Activated CD4-positive, alpha-beta T cell treated with anti-CD3 and anti-CD28 coated beads, Interleukin-2, amount 50 U/mL, for 16 hours (primary cell): Measurements from ENCODE around the gene SAP30BP.

Source experiments
- DNase-seq: peaks from one replicate; pipeline ENCODE4 v3.0.0-alpha.2; 2020

The SAP30BP gene

DNA sequence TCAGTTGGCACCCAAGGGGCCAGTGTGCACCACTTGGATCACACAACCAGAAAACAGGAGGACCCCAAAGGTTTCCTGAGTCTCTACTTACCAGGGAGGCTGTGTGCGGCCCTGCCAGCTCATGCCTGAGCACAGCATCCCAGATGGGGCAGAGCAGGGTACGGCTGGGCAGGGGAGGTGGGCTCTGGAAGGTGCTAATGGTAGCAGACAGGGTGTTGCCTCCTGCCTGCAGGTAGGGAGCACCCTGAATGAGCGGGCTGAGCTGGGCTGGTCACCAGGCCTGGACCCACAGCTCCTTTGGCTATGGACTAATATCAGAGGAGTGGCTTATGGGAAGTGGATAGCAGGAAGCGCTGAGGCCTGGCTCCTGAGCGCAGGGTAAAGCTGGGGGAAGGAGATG lies 14.8 kb upstream of the SAP30BP start:
- no peak for DNase-seq

DNA sequence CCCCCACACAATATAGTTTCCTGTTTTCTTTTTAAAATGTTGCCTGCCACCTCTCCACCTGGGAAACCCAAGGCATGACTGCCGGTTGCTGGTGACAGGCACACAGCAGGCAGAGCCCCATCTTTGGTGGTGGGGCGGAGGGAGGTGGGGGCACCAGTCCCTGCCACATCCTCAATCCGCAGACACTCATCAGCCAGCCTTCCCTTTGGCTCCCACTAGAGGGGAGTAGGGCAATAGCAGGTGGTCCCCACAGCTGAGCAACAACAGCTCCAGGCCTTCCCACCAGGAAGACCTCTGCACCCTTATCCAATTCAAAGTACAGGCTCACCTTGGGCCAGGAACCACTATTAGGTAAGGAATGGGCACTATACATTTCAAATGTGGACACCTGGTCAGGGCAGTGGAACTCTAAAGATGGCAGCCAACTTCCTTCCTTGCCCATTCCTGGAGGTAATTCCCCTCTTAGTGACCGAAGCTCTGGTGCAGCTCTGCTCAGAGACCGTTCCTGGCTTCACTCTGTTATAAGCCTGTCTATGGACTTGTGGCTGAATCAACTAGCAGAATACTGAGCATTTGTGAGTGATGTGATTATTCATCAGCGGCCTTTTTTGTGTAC lies 14.1 kb upstream of the SAP30BP start:
- DNase-seq: peak; percentile 27

DNA sequence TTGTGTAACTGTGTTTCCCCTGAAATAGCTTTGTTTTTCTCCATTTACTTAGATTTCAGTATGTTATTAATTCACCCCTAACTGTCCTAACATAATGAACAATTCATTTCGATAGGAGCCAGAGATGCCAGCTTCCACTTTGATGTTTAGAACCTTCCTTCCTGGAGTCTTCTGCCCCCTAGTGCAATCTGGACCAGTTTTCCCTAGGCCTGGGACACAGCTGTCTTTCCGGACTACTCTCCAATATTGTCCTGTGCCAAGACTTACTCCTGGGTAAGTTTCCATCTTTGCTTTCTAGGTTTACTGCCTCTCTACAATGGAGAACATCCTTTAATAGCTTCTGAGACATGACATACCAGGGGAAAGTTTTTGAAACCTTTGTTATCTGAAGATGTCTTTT lies 13.0 kb upstream of the SAP30BP start:
- DNase-seq: no peak

DNA sequence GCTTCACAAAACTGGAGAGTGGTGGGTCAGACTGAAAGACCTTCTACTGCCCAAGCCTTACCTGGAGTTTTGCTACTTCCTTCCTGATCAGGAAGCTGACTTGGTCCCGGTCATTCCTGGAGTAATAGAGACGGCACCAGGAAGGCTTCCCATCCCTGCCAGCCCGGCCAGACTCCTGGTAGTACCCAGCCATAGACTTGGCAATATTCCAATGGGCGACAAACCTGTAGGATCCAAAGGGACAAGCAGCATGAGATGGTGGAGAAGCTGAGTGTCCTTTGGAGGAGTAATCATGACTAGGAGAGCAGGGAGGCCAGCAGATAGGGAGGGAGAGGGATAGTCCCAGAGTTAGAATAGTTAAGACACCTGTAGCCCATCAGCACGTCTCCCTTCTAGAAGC lies 8.9 kb upstream of the SAP30BP start:
- DNase-seq: no peak

DNA sequence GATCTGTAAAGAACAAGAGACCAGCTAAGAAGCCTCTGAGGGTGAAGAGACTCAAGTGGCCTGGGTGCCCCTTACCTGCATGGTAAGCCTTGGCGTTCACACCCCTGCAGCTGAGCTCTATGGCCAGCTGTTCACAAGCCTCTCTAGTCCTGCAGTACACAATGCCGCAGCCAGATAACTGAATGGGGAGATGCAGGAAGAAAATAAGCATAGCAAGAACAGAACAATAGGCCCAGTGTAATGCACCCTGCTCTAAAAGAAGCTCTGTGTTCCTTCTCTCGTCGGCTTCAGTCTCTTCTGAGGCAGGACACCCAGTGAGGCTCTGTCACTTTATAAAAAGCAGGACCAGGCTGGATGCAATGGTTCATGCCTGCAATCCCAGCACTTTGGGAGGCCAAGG lies 5.6 kb upstream of the SAP30BP start:
- DNase-seq: no peak

DNA sequence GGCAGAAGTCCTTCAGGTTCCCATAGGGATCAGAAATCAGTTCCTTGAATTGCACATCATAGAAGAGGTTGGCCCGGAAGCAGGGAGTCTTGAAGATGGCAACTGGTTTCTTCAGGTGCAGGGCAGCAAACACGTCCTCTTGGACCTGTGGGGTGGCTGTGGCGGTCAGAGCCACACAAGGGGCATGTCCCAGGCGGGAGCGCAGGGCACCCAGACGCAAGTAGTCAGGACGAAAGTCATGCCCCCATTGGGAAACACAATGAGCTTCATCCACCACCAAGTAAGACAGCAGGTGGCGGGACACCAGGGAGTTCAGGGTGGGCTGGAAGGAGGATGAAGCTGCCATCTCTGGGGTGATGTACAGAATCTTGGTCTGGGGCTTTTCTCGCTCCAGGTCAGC lies 4.6 kb upstream of the SAP30BP start:
- DNase-seq: no peak

DNA sequence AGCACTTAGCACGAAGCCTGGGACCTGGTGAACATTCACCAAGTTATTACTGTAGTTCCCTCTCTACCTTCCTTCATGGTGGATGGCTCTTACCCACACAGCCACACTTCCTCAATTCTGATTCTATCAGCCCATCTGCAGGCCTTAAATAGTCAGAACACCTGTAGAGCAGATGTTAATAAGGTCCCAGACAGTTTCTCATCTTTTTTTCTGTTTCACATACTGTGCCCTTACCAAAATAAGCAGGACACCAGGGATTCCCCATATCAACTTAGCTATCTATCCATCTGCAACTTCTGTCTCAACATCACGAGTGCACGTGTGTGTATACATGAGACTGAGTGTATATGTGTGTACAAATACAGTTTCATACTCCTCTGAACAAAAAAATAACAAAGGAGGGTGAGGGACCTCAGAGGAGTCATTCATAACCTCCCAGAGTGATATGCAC lies 3.0 kb upstream of the SAP30BP start:
- DNase-seq: no peak

DNA sequence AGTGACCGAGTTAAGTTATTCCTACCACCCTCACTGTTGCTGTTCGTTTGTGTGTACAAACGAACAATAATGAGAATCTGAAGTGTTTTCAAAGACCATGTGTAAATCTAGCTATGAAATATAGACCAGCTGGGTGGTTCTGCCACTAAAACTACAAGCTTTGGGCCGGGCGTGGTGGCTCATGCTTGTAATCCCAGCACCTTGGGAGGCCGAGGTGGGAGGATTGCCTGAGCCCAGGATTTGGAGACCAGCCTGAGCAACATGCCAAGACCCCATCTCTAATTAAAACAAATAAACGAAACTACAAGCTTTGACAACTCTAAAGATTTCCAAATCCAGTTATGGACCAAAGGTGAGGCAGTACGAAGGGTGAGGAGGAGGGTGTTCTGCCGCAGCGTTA lies 1.2 kb upstream of the SAP30BP start:
- no peak for DNase-seq

DNA sequence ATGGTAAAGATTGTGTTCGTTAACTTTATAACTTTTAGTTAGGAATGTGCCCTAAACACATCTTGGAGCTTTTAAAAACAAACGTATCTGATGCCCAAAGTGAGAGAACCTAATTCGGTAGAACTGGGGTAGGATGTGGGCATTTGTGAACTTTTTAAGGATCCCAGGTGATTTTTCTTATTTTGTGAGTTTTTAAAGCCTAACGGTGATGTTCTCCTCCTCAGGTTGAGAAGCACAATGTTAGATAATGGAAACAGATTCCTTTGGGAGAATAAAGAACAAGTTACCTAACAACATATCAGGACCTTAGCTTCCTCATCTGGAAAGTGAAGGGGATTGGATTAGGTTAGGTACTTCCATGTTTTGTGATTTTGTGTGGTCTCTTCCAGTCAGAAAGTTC lies 687 bp downstream of the SAP30BP start:
- DNase-seq: no peak

DNA sequence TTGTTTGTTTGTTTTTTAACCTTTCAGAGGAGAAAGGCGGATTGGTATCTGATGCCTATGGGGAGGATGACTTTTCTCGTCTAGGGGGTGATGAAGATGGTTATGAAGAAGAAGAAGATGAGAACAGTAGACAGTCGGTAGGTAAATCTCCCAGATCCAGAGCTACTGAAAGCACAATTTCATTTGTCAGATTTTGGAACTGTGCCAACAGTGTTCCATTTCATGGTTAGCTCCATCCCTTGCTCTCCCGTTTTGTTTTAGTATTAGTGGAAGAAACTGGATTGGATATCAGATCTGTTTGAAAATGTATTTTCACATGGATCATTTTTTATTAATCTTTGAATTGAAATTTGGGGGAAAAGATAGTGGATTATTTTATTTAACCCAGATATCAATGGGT lies 1.4 kb downstream of the SAP30BP start:
- DNase-seq: no peak

DNA sequence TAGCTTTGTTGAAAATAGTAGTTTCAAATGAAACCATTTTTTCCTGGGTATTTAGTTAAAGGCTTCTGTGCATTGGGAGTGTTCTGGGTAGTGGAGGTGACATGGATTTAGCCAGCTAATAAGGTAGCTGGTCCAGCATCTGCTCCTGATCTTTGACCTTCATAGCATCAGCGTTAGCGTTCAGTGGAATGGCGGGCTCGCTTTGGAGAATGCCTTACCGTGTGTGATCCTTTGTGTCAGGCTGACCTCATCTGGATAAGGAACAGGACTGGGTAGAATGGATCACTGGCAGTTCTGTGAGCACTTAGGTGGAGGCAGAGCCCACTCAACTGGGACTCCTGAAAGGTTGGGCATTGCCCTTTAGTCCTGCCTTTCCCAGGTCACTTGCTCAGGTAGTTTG lies 3.7 kb downstream of the SAP30BP start:
- DNase-seq: no peak

DNA sequence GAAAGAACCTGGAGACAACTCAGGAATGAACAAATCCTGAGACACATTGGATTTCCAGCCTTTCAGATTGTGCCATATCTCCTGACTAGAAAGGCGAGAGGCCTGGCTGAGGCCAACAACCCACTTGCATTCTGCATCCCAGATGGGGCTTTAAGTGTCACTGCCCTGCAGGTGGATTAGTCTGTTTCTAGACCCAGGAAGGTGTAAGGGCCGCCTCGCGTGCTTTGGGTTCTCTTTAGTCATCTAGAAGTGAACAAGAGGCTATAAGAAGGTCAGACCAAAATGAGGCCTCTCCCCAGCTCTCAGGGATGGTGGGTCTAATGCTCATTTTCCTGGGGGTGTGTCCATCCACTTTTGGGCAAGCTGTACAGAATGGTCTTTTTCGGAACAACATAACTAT lies 4.9 kb downstream of the SAP30BP start:
- DNase-seq: no peak

DNA sequence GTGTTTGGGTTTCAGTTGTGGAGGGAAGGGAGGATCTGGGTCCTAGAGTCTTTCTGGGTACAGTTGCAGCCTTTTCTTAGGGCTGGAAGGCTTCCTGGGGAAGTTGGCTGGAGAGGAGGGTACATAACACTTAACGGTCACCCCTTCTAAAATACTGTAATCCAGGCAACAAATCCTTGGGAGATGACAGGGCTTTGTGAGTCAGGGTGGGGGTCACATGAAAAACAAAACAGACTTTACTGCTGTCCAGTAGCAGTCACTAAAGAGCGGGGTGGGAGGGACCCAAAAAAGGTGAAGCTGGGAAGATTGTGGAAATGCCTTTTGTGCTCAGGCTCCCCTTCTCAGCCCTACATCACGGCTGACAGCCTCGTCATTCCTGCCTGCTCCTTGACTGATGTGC lies 6.3 kb downstream of the SAP30BP start:
- no peak for DNase-seq

DNA sequence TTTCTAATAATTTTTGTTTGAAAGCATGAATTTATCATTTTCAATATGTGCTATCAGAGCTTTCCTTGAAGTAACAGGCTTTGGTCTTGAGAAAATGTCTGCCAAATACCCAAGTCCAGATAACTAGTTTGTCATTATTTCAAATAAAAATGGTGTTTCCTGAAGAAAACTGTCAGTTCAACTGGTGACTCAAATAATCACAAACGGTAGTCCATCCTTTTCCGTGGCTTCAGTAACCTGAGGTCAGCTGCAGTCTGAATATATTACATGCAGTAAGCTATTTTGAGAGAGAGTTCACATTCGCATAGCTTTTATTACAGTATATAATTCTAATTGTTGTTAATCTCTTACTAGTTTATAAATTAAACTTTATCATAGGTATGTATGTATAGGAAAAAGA lies 9.3 kb downstream of the SAP30BP start:
- no peak for DNase-seq

DNA sequence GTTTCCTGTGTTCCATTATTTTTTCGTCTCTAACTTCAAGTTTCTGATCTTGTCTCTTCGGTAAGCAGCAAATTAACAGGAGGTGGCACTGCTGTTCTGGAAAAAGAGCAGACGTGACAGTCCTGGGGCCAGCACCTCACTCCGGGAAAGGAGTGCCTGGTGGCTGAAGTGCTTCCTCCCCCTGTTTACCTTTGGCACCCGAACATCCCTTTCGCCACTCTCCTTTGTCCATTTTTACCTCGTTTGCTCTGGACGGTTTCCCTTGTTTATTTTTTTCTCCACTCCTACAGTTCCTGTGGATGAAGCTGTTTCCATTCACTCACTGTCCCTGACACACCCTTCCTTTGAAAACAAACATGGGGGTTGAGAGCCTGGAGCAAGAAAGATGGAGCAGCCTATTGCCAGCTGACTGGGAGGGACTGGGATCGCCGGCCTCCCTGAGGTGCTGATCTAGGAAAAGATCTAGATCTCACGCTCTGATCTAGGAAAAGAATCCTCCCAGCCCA lies 12.6 kb downstream of the SAP30BP start:
- no peak for DNase-seq

DNA sequence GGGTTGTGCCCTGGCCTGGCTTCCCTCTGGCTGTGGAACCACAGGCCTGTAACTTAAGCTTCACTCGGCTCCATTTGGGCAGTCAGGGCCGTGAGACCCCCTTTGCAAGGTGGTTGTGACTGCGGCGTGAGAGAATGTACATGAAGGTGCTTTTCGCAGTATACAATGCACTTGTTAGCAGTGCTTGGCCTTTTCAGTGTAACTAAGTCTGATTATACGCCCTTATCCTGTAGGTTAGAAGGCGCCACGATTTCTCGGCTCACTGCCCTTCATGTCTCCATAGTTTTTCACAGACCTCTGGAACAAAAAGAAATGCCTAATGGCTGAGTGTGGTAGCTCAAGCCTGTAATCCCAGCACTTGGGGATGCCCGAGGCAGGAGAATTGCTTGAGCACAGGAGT lies 13.3 kb downstream of the SAP30BP start:
- no peak for DNase-seq

DNA sequence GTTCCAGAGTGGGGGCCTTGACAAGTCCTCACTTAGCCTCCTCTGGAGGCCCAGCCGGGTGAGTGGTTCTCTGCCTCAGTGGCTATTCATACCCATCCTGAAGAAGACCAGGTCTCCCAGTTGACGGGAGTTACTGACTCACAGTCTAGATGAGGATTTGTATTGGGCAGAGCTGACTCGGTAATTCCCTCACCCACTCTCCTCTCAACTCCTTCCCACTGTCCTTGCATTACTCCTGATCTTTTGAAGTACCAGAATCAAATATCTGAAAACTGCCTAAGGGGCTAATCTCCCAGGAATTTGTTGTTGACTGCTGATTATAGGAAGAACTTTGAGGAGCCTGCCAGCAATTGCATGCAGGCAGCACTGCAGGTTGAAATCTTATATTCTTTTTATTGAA lies 14.2 kb downstream of the SAP30BP start:
- DNase-seq: no peak

DNA sequence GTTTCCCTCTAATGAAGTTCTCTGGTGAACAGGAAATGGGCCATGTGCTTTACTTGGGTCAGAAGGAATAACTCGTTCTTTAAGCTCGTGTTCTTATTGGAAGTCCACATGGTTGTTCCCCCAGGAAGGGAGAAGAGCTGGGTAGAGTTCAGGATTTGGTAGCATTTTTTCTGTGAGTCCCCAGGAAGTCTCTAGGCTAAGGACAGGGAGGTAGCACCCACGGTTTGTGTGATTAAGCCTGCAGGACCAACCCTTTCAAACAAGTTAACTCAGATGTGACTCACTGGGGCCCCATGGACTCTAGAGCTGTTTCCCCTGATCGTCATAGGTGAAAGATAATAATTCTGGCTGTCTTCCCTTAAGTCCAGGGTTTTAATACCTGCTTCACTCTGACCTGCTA lies 16.4 kb downstream of the SAP30BP start:
- DNase-seq: no peak

DNA sequence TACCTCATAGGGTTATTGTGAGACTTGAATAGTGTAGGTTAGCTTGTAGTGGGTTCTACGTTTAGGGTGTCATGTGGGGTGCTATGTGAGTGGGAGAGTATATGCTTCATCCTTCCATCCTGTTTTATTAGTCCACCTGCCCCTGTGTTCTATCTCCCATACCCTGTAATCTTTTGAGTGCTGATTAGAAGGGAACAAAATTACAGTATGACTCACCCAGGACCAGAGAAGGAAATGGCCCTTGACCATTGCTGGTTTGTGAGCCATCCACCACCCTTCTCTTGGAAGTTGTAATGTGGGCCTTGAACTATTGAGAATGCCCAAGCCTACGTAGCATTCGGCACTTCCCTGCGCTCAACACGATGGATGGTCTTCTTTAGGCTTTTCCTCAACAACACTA lies 17.1 kb downstream of the SAP30BP start:
- no peak for DNase-seq

DNA sequence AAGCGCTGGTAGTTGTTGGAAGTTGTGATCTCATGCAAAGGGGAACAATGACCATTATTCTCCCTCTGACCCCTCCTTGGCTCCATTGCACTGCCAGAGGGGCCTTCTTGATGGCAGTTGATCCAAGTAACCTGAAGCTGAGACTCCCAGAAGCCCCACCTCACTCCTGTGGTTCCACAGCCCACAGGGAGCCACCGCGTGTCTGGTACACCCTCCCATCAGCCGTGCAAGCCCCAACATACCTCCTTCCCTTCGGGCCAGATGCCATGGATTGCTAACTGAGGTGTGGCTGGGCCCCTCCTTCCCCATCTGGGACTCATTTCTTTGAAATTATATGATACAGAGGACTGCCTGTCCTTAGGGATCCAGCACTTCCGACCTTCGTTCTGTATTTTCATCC lies 17.8 kb downstream of the SAP30BP start:
- no peak for DNase-seq

DNA sequence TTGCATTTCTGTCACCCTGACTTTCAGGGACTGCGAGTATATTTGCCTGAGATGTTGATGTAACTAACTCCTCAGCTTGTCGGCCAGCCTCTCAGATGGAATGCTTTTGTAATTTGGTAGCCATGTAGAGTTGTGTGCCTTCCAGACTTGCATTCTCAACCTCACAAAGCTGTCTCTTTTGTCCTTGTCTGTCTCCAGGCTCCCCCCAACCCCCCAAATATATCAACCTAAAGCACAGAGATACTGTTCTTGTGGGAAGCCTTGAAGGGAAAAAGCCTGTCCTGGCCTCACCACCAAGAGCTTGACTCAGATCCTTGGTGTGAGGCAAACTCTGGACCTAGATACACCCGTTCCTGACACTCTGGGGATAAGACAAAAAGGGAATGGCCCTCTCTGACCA lies 18.4 kb downstream of the SAP30BP start:
- no peak for DNase-seq

DNA sequence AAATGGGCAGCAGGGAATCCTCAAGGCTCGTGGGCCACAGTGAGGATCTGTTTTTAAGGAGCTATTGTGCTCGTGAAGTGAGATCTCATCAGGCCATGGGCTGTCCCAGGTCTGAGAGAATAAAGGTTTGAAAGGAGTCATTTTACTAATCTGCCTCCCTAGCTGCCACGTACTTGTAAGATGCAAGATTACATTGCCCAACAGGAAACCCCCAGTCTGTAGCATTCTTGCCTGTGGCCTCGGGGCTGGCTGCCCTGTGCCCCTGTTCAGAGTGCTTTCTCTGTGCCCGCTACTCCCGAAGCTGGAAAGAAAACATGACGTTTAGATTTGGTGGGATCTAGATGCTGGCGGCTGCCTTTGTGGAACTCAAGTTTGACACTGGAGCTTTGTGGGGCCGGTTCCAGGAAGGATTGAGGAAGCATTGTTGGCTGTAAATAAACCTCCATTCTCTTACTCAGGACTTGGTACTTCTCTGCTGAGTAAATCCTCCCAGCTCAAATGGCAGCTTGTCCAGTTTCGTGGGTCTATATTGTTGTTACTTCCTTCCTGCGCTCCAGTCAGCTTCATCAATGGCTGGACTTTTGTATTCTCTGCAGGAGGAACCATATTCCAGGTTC lies 21.2 kb downstream of the SAP30BP start:
- peak; percentile 30 for DNase-seq

DNA sequence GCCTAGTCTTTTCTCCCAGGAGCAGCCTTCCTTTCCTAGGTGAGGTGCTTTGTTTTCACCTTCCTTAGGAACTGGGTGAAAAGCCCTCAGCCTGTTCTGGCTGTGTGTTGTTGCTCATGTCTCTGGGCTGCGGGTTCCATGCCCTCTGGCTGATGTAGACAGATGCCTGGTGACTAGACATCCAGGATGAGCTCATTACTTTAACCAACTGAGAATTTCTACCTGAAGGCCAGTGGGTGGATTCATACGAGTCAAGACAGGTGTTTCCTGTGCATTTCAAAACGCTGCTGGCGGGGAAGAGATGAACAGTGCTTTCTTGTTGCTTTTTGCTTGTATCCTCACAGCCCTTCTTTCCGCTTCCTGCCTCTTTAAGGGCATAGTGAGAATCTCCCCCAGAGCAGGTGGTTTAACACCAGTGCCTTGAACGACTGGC lies 22.3 kb downstream of the SAP30BP start:
- peak; percentile 54 for DNase-seq

DNA sequence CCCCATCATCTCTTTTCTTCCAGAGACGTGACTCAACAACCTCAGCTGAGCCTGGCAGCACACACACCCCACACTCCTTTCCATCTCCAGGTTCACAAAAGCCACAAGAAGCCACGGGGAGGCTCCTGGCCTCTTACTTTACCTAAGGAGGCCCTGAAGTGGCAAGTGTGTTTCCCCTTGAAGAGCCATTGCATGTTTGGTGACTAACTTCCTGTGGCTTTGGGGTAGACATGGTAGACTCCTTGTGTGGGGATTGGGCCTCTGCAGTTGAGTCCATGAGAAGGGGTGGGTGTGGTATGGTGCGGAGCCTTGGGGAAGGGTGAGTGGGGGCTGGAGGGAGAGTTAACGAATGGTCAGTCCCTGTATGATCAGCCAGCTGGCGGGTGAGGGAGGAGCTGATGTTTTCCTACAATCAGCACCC lies 24.2 kb downstream of the SAP30BP start:
- peak; percentile 62 for DNase-seq
